NK-92 treated with Interleukin-12 subunit alpha and Interleukin-12 subunit beta, amount 100 ng/mL, for 24 hours (cell line): ENCODE measurements around the gene CPOX.
"Not testable (repeated sequence)": the region's sequence is repeated elsewhere in the genome, so short reads cannot be mapped to it uniquely, and the experiment has no call there.

Experiments used
- DNase-seq: peaks from one replicate; lab custom pipeline; 2025; lab: John Stamatoyannopoulos, UW

The CPOX gene

GRCh38 chr3:98561727-98562521, 31.5 kb downstream of the CPOX start:
- no peak for DNase-seq

GRCh38 chr3:98560911-98561310, 32.5 kb downstream of the CPOX start:
- no peak for DNase-seq

DNA sequence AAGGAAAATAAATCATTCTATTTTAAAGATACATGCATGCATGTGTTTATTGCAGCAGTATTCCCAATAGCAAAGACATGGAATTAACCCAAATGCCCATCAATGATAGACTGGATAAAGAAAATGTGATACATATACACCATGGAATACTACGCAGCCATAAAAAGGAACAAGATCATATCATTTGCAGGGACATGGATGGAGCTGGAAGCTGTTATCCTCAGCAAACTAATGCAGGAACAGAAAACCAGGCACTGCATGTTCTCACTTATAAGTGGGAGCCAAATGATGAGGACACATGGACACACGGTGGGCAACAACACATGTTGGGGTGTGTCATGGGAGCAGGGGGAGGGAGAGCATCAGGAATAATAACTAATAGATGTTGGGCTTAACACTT, 33.6 kb downstream of the CPOX start:
- not testable (repeated sequence) for DNase-seq

DNA sequence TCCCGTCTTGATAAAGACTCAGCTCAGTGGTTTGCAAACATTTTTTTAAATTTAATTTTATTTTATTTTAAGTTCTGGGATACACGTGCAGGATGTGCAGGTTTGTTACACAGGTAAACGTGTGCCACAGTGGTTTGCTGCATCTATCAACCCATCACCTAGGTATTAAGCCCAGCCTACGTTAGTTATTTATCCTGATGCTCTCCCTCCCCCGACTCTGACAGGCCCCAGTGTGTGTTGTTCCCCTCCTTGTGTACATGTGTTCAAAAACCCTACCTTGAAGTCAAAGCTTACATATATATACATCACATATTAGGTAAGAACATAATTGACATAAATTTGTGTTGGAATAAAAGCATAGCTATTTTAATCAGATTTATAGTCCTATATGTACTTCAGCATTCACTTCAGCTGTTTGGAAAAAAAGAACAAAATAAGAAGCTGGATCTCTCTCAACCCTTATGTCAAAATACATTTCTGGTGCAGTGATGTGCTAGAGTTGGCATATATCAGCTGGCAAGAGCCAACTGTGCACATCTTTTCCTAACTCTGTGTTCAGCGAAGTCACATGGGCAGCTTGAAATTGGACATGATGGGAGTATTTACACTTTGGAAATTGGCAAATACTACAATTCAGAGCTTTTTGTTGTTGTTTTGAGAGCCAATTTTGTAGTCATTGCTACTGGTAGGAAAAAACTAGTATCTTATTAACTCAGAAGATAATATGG, 35.1 kb downstream of the CPOX start:
- no peak for DNase-seq

- peak; percentile 32 for DNase-seq
These were observed 35.9 kb downstream of the CPOX start for GRCh38 chr3:98557324-98558010.

DNA sequence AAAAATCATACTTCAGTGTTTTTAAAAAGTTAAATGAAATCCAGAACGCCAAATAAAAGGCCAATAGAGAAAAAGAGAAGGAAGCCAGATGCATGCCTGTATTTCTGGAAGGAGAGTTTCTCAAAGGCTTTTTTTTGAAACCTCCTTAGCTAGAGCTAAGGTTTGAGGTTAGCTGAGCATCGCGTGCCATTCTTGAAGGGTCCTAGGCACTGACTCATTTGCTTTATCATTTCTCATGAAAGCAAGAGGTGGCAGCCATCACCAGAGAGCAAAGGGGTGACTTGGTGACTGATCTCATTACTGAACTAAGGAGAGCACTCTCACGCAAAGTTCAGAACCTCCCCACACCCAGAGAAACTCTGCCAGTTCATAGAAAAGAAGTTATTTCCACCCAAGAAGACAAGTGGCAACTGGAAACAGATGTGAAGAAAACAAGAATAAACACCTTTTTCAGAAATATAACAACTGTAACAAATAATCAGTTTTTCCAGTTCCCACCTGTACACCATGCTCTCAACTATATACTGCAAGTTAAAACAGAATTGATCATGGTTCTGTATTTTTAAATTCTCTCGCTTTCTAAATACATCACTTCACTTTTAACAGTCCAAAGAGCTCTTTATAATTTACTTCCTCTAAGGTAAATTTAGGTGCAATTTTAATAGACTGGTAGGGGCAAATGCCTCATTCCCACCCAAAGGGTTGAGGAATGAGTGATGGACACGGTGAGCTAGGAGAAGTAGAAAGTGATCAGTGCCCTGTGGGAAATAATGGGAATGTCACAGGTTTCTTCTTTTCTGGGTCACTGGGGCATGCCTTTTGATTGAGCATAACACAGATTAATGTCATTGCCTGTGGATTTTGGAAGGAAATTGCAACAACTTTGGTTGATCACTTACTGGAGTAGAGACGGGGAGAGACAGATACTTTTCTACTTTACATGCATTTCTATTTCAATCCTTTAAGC, 37.0 kb downstream of the CPOX start:
- peak; percentile 74 for DNase-seq

GRCh38 chr3:98555025-98555379, 38.4 kb downstream of the CPOX start:
- no peak for DNase-seq

DNA sequence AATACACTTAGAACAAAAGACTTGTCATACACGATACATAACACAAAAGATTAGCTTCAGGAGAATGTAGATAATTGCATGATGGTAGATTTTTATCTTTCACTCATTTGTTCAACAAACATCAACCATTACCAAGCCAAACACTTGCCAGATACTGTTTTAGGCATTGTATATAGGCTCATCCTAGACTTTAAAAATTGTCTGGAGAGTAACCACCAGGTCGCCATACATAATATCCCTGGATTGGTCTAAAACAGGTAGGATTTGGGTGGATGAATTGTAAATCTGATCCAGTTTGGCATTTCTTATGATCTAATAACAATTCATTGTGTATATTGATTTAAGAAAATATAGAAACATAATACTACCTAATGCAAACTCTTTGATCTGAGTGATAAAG, 38.8 kb downstream of the CPOX start:
- DNase-seq = no peak

- DNase-seq = no peak
These were observed 39.7 kb downstream of the CPOX start for GRCh38 chr3:98553753-98554152.

GRCh38 chr3:98553021-98553563, 40.3 kb downstream of the CPOX start:
- DNase-seq = no peak

DNA sequence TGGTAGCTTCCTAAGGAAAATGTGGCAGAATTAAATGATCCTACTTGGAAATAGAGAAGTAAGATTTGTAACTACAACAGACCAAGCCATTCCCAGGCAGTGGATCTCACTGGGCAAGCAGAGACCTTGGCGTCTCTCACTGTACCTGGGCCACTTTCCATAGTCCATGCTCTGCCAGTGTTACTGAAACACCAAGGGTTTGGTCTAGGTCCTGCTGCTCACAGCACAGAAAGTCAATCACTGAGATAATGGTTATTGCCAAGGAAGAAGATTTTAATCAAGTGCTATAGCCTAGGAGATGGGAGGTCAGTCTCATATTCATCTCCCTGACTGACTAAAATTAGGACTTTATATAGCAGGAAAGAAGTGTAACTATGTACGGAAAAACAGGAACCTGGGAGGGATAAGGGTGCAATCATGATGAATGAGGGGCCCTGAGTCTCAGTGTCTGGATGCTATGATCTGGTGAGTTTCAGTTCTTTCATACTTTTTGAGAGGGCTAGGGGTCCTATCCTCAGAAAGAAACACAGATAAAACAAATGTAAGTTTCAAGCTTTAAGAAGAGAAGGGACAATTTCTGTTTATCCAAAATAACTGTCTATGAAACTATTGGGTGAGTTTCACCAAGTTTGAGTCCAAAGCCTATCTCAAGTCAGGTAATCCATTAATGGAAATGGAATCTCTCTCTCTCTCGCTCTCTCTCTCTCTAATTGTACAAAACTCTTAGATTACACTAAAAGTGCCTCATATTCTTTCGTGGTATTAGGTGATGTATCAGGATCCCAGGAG, 41.0 kb downstream of the CPOX start:
- DNase-seq = no peak

- DNase-seq = no peak
These were observed 41.7 kb downstream of the CPOX start for GRCh38 chr3:98551754-98552153.

GRCh38 chr3:98551236-98551635, 42.2 kb downstream of the CPOX start:
- no peak for DNase-seq

DNA sequence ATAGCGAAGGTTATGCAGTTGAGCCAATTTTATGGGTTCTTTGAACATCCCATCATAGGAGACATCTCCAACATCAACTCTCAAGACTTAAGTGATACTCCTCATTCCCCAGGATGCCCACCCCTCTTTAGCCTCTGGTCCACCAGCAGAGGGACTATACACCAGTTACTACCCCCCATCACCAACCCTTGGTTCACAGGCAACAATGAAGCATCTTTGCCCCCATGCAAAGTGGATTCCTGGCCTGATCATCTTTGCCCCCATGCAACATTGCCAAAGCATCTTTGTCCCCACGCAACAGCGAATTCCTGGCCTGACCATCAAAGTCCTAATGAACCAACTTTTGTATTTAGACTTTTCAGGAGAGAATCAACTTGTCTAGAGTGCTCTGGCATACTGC, 42.6 kb downstream of the CPOX start:
- no peak for DNase-seq

GRCh38 chr3:98548544-98548943, 44.9 kb downstream of the CPOX start:
- DNase-seq = peak; percentile 49

- DNase-seq = no peak
These were observed 47.5 kb downstream of the CPOX start for GRCh38 chr3:98545940-98546339.

DNA sequence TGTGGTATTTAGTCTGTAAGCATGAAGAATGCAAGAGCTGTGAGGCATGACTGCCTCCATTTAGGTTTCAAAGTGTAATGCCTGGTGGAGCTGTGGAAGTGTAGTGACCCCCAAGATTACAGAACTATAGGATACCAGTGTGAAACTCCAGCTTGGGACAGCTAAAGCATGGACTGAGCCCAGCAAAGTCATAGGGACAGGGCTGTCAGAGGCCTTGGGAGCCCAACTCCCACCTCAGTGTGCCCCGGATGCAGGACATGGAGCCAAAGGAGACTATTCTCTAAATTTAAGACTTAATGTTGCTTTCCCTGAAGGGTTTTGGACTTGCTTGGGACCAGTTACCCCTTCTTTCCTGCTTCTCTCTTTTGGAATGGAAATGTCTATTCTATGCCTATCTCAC, 50.8 kb downstream of the CPOX start:
- DNase-seq = no peak

GRCh38 chr3:98541695-98542094, 51.7 kb downstream of the CPOX start:
- DNase-seq = no peak

- DNase-seq = no peak
These were observed 53.1 kb downstream of the CPOX start for GRCh38 chr3:98540346-98540745.

- no peak for DNase-seq
These were observed 56.9 kb downstream of the CPOX start for GRCh38 chr3:98536456-98537017.
